Activated CD4-positive, alpha-beta T cell treated with anti-CD3 and anti-CD28 coated beads for 24 hours (primary cell): ENCODE data around the gene HGS.
"Not testable (repeated sequence)": the region's sequence is repeated elsewhere in the genome, so short reads cannot be mapped to it uniquely, and the experiment has no call there.

Experiments used
- DNase-seq, 2 donors: peaks; one replicate each; pipeline ENCODE4 v3.0.0-alpha.2; 2020; ENCODE audit warnings: low read depth in 2 of 2

Gene HGS

DNA sequence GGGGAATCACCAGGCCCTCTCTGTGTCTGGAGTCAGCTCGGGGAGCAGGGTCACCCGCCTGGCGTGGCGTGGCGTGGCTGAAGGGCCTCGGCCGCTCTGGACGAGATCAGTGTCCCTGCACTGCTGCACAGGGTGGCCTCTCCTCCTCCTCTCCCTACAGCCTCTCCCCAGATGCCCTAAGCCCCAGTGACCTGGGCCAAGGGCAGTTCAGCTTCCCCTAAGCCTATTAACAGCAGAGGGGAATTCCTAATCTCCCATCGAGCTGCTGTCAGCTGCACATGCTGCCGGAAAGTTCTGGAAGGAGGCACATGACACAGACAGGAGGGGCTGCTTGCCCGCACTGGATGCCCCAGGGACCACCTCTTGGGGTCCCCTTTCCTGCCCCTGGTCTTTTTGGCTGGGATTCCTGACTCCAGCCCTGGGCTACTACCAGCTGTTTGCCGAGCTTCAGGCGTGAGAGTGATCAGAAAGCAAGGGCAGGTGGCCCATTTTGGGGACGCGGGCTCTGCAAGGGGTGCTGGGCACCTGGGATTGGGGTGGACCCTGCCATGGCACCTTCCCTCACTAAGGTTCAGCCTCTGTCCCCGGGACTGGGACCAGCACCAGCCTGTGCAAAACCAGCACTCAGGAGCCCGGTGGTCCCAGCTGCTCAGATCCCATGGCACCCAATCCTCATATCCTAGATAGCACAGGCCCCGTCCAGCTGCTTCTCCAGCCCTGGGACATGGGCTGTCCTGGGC lies 28.3 kb upstream of the HGS start:
- DNase-seq = no peak

DNA sequence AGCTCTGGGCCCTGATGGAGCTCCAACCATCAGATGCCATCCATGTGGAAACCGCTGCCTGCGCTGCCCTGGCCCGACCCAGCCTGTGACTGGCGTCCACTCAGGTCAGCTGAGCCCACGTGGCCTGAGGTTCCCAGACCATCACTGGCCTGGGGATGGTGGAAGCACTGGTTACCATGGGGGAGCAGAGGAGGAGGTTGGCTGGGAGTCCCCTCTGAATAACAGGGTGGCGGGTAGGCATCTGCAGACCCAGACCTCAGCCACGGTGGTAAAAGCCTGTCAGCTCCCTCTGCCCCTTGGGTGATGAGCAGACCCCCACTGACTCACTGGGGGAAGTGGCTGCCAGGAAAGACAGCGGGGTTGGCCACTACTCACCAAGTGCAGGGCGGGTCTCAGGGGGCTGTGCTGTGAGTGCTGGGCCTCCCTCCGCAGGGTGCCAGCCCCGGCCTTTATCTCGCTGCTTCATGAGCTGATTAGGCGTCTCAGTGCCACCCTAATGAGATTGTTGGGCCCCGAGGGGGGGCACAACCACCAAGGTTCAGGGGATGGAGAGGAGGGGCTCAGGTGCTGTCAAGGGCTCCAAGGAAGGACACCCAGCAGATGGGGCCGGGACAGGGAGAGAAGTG lies 27.6 kb upstream of the HGS start, which contains the start of gene PDE6G:
TSS of gene PDE6G (minus strand) at position 425 of the 626 bp plus-strand sequence. CDS start 3,237 bp downstream, outside the sequence.
- no peak for DNase-seq

DNA sequence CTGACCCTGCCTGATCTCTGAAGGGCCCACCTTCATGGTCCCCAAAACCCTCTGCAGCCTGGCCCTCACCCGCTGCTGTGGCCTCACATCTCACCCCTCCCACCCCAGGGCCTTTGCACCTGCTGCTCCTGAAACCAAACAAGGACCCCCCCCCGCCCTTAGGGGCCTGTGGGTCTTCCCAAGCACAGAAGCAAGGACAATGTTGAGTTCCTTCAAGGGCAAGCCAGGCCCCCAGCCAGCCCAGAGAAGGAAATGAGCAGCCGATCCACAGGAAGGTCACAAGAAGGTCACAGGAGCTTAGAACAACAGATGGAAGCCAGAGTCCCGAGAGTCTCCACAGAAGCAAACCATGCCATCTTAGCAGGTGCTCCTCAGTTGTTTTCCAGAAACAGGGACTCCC lies 27.0 kb upstream of the HGS start:
- no peak for DNase-seq

DNA sequence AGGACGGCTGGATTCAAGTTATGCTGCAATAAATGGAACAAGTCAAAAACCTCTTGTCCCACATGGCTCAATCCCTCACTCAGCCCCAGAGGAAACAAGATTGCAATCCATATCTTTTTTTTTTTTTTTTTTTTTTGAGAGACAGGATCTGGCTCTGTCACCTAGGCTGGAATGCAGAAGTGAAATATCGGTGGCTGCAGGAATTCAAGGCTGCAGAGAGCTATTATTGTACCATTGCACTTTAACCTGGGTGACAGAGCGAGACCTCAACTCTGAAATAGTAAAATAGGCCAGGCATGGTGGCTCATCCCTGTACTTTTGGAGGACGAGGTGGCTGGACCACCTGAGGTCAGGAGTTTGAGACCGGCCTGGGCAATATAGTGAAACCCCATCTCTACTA lies 24.8 kb upstream of the HGS start:
- DNase-seq = no peak

- DNase-seq = no peak
Observed at GRCh38 chr17:81660441-81660840, 23.4 kb upstream of the HGS start.

GRCh38 chr17:81662002-81662401 lies 21.8 kb upstream of the HGS start:
- no peak for DNase-seq

GRCh38 chr17:81664051-81664470 lies 19.8 kb upstream of the HGS start:
- no peak for DNase-seq

- DNase-seq = peak; percentile 43 to 52
Observed at GRCh38 chr17:81665205-81666091, 18.4 kb upstream of the HGS start.

DNA sequence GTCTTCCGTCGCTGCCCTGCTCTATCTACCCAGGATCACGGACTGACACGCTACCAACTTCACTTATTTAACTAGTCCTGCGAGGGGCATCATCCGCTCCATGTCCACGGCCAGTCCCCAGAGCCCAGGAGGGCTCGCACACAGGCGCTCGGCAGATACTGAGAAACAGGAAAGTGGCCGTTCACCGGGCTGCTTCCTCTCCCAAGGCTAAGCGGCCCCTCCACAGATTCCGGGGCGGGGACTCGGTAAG lies 17.8 kb upstream of the HGS start:
- peak in 1 of 2 donors; percentile 10 for DNase-seq

DNA sequence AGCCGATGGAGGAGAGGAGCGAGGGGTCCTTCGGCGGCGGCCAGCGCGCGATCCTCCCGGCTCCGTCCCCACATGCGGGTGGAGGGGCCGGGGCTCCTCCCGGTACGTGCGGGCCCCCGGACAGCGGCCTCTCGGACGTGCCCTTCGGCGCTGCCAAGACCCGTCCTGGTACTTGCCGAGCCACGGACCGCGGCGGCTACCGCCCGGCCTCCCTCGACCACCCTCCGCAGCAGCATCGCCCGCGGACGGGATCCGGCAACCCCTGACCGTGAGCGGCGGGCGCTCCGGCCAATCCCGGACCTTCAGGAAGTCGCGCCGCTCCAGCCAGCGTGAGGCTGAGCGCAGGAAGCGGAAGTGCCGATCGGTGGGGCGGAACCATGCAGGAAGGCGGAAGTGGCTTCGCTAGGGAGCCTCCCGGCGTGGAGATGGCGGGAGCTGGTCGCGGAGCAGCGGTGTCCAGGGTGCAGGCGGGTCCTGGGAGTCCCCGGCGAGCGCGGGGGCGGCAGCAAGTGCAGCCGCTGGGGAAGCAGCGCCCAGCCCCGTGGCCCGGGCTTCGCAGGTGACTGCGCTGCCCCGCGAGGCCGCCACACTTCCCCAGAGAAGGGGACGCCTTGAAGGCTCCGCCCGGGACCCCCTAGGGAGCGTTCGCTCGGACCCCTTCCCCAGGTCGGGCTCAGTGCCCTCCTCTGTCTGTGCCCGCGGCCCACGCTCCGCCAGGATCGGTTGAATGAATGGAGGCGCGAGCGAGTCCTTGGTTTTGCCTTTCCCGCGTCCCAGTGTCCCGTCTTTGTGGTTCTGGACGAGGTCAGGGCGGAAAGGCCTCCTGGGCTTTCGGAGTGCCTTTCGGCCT lies 17.2 kb upstream of the HGS start, which contains the start of the genes CCDC137 and OXLD1:
TSS of gene CCDC137 (plus strand) at position 396 of the 850 bp plus-strand sequence. CDS start at position 426, 30 bp downstream.
TSS of gene OXLD1 (minus strand) at position 264 of the 850 bp plus-strand sequence. CDS start at position 236, 28 bp downstream.
- peak; percentile 88 to 90 for DNase-seq

GRCh38 chr17:81667754-81668153 lies 16.1 kb upstream of the HGS start:
- DNase-seq = no peak

- no peak for DNase-seq
Observed at GRCh38 chr17:81672504-81672903, 11.3 kb upstream of the HGS start.

DNA sequence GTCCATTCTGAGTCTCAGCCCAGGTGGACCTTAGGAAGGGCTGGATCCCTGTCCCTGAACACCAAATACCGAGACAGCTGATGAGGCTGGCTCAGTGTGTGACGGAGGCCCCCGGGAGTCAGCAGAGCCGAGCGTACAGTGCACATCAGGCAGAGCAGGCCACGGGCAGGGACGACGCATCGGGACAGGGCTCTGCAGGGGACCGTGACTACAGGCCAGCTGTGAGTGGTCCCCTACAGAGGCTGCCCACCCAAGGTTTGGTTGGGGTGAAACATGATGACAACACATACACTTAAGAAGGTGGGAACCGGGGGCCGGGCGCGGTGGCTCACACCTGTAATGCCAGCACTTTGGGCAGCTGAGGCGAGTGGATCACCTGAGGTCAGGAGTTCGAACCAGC lies 10.9 kb upstream of the HGS start:
- DNase-seq = no peak

- DNase-seq = no peak
Observed at GRCh38 chr17:81673561-81674258, 10.1 kb upstream of the HGS start.

GRCh38 chr17:81675515-81676221 lies 8.1 kb upstream of the HGS start:
- not testable (repeated sequence) for DNase-seq

DNA sequence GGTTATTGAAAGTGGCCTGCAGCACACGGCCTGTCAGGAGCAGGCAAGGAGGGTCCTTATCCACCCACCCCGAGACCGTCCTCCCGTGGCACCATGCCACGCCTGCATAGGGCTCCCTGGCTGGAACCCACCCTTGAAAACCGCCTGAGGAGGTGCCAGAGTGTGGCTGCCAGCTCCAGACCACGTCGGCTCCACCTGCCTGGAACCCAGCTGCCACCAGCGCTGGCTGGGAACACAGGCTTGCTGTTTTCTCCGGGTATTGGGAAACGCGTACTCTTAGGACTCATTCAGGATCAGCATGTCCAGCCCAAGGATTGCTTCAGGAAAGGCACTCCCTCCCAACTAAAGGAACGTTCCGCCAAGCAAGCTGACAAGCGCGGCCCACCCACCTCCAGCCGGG lies 6.9 kb upstream of the HGS start:
- no peak for DNase-seq

DNA sequence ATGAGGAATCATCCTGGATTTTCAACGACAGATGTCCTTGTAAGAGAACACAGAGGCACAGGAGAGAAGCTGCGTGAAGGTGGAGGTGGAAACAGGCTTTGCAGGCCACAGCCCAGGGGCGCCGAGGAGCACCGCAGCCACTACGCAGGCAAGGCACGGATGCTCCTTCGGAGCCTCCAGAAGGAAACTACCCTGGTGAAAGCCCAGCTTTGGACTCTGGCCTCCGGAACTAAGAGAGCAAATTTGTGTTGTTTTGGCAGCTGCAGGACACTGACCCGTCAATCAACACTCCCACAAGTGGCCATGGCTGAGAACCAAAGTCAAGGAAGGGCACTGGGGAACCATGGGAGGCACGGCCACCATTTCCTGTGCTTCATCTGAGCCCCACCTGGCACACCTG lies 3.7 kb upstream of the HGS start:
- no peak for DNase-seq

GRCh38 chr17:81681672-81682071 lies 2.1 kb upstream of the HGS start:
- no peak for DNase-seq

DNA sequence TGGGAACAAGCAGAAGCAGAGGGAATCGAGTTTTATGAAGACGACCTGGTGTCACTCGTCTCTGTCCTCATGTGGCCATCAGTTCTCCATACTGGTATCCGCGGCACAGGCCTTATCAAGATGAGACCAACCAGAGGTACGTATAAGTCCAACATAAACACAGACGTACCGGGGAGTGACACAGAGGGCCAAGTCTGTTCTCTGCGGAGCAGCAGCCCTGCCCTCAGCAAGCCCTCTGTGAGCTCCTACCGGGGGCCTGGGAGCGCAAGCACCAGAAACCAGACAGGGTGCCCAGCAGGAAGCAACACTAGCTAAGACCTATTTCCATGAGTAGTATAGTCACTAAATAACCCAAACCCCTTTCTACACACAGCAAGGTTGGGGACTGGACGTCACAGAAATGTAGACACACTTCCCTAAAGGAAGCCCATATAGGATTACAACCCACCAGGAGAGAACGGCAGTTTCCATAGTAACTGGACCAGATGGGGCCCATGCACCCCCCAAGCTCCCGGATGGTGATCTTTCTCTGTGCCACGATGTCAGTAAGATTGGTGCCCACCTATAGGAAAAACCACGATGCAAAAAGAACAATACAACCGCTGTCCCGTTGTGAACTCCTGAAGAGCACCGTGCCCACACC lies 1.1 kb upstream of the HGS start:
- DNase-seq = no peak

DNA sequence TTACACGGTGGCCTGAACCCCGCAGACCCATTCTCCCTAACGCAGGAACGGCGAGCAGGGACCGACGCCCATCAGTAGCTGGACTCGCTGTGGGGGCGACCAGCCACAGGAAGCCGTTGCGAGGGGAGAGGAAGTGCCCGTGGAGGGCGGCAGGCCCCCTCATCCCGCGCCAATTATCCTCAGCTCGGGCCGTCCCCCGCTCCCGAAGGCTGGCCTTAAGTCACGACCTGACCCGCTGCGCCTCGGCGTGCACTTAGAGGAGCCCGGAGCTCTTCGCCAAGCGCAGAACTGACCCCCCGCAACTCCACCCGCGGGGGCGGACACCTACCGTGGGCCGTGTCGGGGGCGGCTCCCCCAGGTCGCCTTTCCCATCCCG lies 615 bp upstream of the HGS start:
- DNase-seq = no peak
